ENCODE measurements around the gene TSHR.

DNA sequence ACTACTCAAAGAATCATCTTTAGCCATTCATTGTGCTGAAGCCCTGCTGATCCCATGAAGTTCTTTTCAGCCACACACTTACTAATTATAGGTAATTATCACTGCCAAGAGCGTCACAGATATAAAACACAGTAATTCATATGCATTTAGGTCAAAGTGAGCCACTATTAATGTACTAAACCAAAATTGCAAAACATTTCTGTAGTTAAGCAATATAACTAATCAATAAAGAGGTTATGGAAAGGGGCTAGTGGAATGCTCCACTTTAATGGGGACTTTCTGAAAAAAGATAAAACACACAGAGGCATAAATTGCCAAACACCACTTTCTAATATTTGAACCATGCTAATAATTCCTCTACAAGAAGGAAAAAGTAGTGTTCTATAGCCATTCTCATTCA lies 7.1 kb upstream of the TSHR start:
- TF ChIP-seq, protein P1, sequence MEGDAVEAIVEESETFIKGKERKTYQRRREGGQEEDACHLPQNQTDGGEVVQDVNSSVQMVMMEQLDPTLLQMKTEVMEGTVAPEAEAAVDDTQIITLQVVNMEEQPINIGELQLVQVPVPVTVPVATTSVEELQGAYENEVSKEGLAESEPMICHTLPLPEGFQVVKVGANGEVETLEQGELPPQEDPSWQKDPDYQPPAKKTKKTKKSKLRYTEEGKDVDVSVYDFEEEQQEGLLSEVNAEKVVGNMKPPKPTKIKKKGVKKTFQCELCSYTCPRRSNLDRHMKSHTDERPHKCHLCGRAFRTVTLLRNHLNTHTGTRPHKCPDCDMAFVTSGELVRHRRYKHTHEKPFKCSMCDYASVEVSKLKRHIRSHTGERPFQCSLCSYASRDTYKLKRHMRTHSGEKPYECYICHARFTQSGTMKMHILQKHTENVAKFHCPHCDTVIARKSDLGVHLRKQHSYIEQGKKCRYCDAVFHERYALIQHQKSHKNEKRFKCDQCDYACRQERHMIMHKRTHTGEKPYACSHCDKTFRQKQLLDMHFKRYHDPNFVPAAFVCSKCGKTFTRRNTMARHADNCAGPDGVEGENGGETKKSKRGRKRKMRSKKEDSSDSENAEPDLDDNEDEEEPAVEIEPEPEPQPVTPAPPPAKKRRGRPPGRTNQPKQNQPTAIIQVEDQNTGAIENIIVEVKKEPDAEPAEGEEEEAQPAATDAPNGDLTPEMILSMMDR (IDR thresholded peaks at IDR 0.05): no peak
- TF ChIP-seq EP300 (IDR thresholded peaks at IDR 0.05; ENCODE audit: low read depth) (no peak), POLR2AphosphoS5 (IDR thresholded peaks at IDR 0.05) (no peak)
